Measurements from ENCODE around the gene CDK17.
A peak's percentile ranks its signal among the peaks of the same experiment; 100 is the strongest.
"Not testable (repeated sequence)": the region's sequence is repeated elsewhere in the genome, so short reads cannot be mapped to it uniquely, and the experiment has no call there.

The CDK17 gene

GRCh38 chr12:96395236-96395635 lies 5.0 kb downstream of the CDK17 start:
- no peak for TF ChIP-seq CTCF (IDR thresholded peaks at IDR 0.05; ENCODE audit: low read depth, low read length)
- in situ Hi-C loops (cut with HindIII; ENCODE audit: low sequenced_read_pairs): no loop called here
- H3K4me3 ChIP-seq (ENCODE audit: low read depth, low read length): no peak overlapping the region
- DNase-seq (ENCODE audit: low read depth, low spot score): no peak

DNA sequence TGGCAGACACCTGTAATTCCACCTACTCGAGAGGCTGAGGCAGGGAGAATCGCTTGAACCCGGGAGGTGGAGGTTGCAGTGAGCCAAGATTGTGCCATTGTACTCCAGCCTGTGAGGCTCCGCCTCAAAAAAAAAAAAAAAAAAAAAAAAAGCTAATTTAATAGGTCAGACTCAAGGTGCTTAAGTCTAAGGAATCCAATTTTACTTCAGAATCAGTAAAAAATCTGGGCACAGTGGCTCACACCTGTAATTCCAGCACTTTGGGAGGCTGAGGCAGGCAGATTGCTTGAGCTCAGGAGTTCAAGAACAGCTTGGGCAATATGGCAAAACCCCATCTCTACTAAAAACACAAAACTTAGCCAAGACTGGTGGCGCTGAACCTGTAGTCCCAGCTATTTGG lies 7.0 kb downstream of the CDK17 start:
- in situ Hi-C loops (cut with HindIII; ENCODE audit: low sequenced_read_pairs); DNase-seq (ENCODE audit: low read depth, low spot score); H3K4me3 ChIP-seq (ENCODE audit: low read depth, low read length): not testable (repeated sequence)

DNA sequence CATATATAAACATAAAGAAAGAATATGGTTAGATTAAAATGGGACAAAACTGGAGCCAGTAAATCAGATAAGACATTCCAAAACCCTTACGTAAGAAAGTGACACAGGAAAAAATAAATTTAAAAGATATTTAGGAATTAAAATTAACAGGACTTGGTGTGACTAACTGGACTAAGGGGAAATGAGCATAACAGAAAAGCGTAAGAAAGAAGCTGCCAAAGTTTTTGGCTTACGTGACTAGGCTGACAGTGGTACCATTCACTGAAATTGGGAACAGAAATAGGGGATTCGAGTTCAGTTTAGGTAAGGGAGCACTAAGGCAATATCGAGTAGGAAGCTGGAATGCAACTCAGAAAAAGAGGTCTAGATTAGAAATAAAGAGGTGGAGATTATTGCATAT lies 7.8 kb downstream of the CDK17 start:
- no peak for DNase-seq (ENCODE audit: low read depth, low spot score)
- in situ Hi-C loops (cut with HindIII; ENCODE audit: low sequenced_read_pairs): no loop called here
- H3K4me3 ChIP-seq (ENCODE audit: low read depth, low read length): no peak overlapping the region
- TF ChIP-seq CTCF (IDR thresholded peaks at IDR 0.05; ENCODE audit: low read depth, low read length): no peak

DNA sequence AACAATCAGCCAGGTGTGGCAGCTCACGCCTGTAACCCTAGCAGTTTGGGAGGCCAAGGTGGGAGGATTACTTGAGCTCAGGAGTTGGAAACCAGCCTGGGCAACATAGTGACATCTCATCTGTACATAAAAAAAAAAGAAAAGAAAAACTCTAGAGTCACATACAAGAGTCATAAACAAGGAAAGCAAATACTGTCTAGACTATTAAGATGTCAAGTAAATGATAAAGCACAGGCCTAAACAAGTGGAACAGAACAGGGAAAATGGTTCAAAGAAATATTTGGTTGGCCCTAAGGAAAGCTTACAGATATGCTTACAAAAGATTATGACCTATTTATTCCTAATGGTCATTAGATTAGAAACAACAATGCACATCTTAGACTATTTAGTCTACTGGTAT lies 12.3 kb downstream of the CDK17 start:
- no peak for DNase-seq (ENCODE audit: low read depth, low spot score)
- no peak overlapping the region for H3K4me3 ChIP-seq (ENCODE audit: low read depth, low read length)
- TF ChIP-seq CTCF (IDR thresholded peaks at IDR 0.05; ENCODE audit: low read depth, low read length): no peak
- in situ Hi-C loops (cut with HindIII; ENCODE audit: low sequenced_read_pairs): no loop called here

- in situ Hi-C loops (cut with HindIII; ENCODE audit: low sequenced_read_pairs): no loop called here
- no peak overlapping the region for H3K4me3 ChIP-seq (ENCODE audit: low read depth, low read length)
- DNase-seq (ENCODE audit: low read depth, low spot score): no peak
- no peak for TF ChIP-seq CTCF (IDR thresholded peaks at IDR 0.05; ENCODE audit: low read depth, low read length)
Observed at GRCh38 chr12:96386794-96387193, 13.4 kb downstream of the CDK17 start.

DNA sequence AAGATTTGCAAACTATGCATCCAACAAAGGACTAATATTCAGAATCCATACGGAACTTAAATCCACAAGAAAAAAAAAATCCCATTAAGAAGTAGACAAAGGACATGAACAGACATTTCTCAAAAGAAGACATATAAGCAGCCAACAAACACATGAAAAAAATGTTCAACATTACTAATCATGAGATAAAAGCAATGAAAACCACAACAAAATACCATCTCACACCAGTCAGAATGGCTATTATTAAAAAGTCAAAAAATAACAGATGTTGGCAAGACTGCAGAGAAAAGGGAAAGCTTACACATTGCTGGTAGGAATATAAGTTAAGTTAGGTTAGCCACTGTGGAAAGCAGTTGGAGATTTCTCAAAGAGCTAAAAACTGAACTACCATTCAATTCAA lies 16.2 kb downstream of the CDK17 start:
- H3K4me3 ChIP-seq (ENCODE audit: low read depth, low read length): no peak overlapping the region
- peak; percentile 71 for DNase-seq (ENCODE audit: low read depth, low spot score)
- no peak for TF ChIP-seq CTCF (IDR thresholded peaks at IDR 0.05; ENCODE audit: low read depth, low read length)
- in situ Hi-C loops (cut with HindIII; ENCODE audit: low sequenced_read_pairs): no loop called here

DNA sequence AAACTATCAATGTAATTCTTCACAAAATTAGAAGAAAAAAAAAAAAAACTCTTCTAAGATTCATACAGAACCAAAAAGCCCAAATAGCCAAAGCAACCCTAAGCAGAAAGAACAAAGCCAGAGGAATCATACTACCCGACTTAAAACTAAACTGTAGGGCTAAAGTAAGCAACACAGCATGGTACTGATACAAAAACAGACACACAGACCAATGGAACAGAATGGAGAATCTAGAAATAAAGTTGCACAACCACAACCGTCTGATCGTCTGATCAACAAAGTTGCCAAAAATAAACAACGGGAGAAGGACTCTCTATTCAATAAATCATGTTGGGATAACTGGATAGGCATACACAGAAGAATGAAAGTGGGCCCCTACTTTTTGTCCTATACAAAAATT lies 16.9 kb downstream of the CDK17 start:
- no peak for TF ChIP-seq CTCF (IDR thresholded peaks at IDR 0.05; ENCODE audit: low read depth, low read length)
- no peak overlapping the region for H3K4me3 ChIP-seq (ENCODE audit: low read depth, low read length)
- DNase-seq (ENCODE audit: low read depth, low spot score): no peak
- in situ Hi-C loops (cut with HindIII; ENCODE audit: low sequenced_read_pairs): no loop called here

GRCh38 chr12:96379743-96380142 lies 20.5 kb downstream of the CDK17 start:
- in situ Hi-C loops (cut with HindIII; ENCODE audit: low sequenced_read_pairs); DNase-seq (ENCODE audit: low read depth, low spot score); H3K4me3 ChIP-seq (ENCODE audit: low read depth, low read length): not testable (repeated sequence)
